IPS-15b (cell line): ENCODE results near the gene SGTB.
A peak's percentile ranks its signal among the peaks of the same experiment; 100 is the strongest.

Source experiments
- H3K27me3 ChIP-seq: one replicate; pipeline ENCODE4 v1.6.1; 2013; ENCODE audit warnings: low read length; ENCODE audit not compliant: control insufficient read depth, insufficient read depth
- H3K36me3 ChIP-seq: one replicate; pipeline ENCODE4 v1.6.1; 2013; ENCODE audit warnings: low read length; ENCODE audit not compliant: control insufficient read depth, insufficient read depth
- H3K4me1 ChIP-seq: one replicate; pipeline ENCODE4 v1.6.1; 2013; ENCODE audit warnings: mild to moderate bottlenecking, low read length; ENCODE audit not compliant: control insufficient read depth, insufficient read depth
- H3K4me3 ChIP-seq: one replicate; pipeline ENCODE4 v1.5.1; 2013; ENCODE audit warnings: low read depth, low read length
- H3K9ac ChIP-seq: one replicate; pipeline ENCODE4 v1.6.1; 2013; ENCODE audit warnings: low read depth, mild to moderate bottlenecking, low read length
- H3K9me3 ChIP-seq: one replicate; pipeline ENCODE4 v1.6.1; 2013; ENCODE audit warnings: mild to moderate bottlenecking, low read length; ENCODE audit not compliant: control insufficient read depth, insufficient read depth

Gene SGTB

GRCh38 chr5:65721720-65722574, at the start of gene SGTB, which contains the start of gene NLN:
SGTB (minus strand) TSS chr5:65722109; CDS start chr5:65720807, 1,302 bp downstream.
NLN (plus strand) TSS chr5:65722205; CDS start chr5:65722374, 169 bp downstream.
- H3K36me3 ChIP-seq, result no peaks in the 10 kb centered on the region
- no peaks in the 10 kb centered on the region for H3K9me3 ChIP-seq
- peaks cover 4% of the 10 kb centered on the region for H3K4me1 ChIP-seq
- H3K9ac ChIP-seq, result peak within 1 kb of the TSS; percentile 94
- H3K4me3 ChIP-seq, result peak within 1 kb of the TSS; percentile 85
- no peaks in the 10 kb centered on the region for H3K27me3 ChIP-seq

GRCh38 chr5:65771266-65771665, 49.4 kb upstream of the SGTB start:
- H3K36me3 ChIP-seq, result no peaks in the 10 kb centered on the region
- no peaks in the 10 kb centered on the region for H3K4me1 ChIP-seq
- no peaks in the 10 kb centered on the region for H3K9me3 ChIP-seq
- no peak overlapping the region for H3K9ac ChIP-seq
- H3K27me3 ChIP-seq, result no peaks in the 10 kb centered on the region
- H3K4me3 ChIP-seq, result no peak overlapping the region

GRCh38 chr5:65769539-65769938, 47.6 kb upstream of the SGTB start:
- no peak overlapping the region for H3K9ac ChIP-seq
- H3K36me3 ChIP-seq, result no peaks in the 10 kb centered on the region

GRCh38 chr5:65768723-65769346, 46.9 kb upstream of the SGTB start:
- H3K27me3 ChIP-seq, result no peaks in the 10 kb centered on the region
- H3K4me1 ChIP-seq, result no peaks in the 10 kb centered on the region
- H3K9ac ChIP-seq, result no peak overlapping the region
- no peaks in the 10 kb centered on the region for H3K36me3 ChIP-seq
- no peaks in the 10 kb centered on the region for H3K9me3 ChIP-seq
- no peak overlapping the region for H3K4me3 ChIP-seq

More at GRCh38 chr5:65769539-65769938, 47.6 kb upstream of the SGTB start:
- H3K4me3 ChIP-seq, result no peak overlapping the region
- no peaks in the 10 kb centered on the region for H3K9me3 ChIP-seq
- H3K4me1 ChIP-seq, result no peaks in the 10 kb centered on the region
- H3K27me3 ChIP-seq, result no peaks in the 10 kb centered on the region

- H3K36me3 ChIP-seq, result no peaks in the 10 kb centered on the region
- H3K9me3 ChIP-seq, result no peaks in the 10 kb centered on the region
- no peak overlapping the region for H3K9ac ChIP-seq
- no peaks in the 10 kb centered on the region for H3K4me1 ChIP-seq
- H3K27me3 ChIP-seq, result no peaks in the 10 kb centered on the region
- no peak overlapping the region for H3K4me3 ChIP-seq
Observed at GRCh38 chr5:65767565-65767964, 45.7 kb upstream of the SGTB start.

GRCh38 chr5:65766781-65767180, 44.9 kb upstream of the SGTB start:
- no peaks in the 10 kb centered on the region for H3K27me3 ChIP-seq
- H3K36me3 ChIP-seq, result no peaks in the 10 kb centered on the region
- H3K9ac ChIP-seq, result no peak overlapping the region
- no peaks in the 10 kb centered on the region for H3K9me3 ChIP-seq
- H3K4me3 ChIP-seq, result no peak overlapping the region
- H3K4me1 ChIP-seq, result no peaks in the 10 kb centered on the region

- H3K36me3 ChIP-seq, result no peaks in the 10 kb centered on the region
- H3K9me3 ChIP-seq, result no peaks in the 10 kb centered on the region
- no peaks in the 10 kb centered on the region for H3K27me3 ChIP-seq
- no peak overlapping the region for H3K9ac ChIP-seq
- H3K4me1 ChIP-seq, result no peaks in the 10 kb centered on the region
- H3K4me3 ChIP-seq, result no peak overlapping the region
Observed at GRCh38 chr5:65766175-65766574, 44.3 kb upstream of the SGTB start.

GRCh38 chr5:65765582-65765981, 43.7 kb upstream of the SGTB start:
- Histone ChIP-seq H3K9me3 (no peaks in the 10 kb centered on the region), H3K9ac (no peak overlapping the region), H3K4me1 (no peaks in the 10 kb centered on the region), H3K4me3 (no peak overlapping the region), H3K36me3 (no peaks in the 10 kb centered on the region), H3K27me3 (no peaks in the 10 kb centered on the region)

- Histone ChIP-seq H3K27me3 (no peaks in the 10 kb centered on the region), H3K9me3 (no peaks in the 10 kb centered on the region), H3K4me1 (no peaks in the 10 kb centered on the region), H3K4me3 (no peak overlapping the region), H3K9ac (no peak overlapping the region), H3K36me3 (no peaks in the 10 kb centered on the region)
Observed at GRCh38 chr5:65762234-65762633, 40.3 kb upstream of the SGTB start.

- Histone ChIP-seq H3K9me3 (no peaks in the 10 kb centered on the region), H3K36me3 (no peaks in the 10 kb centered on the region), H3K4me3 (no peak overlapping the region), H3K27me3 (no peaks in the 10 kb centered on the region), H3K4me1 (no peaks in the 10 kb centered on the region), H3K9ac (no peak overlapping the region)
Observed at GRCh38 chr5:65760504-65761275, 38.8 kb upstream of the SGTB start.

GRCh38 chr5:65758546-65759144, 36.7 kb upstream of the SGTB start:
- Histone ChIP-seq H3K36me3 (no peaks in the 10 kb centered on the region), H3K9ac (no peak overlapping the region), H3K27me3 (no peaks in the 10 kb centered on the region), H3K4me3 (no peak overlapping the region), H3K9me3 (no peaks in the 10 kb centered on the region), H3K4me1 (no peaks in the 10 kb centered on the region)
